HG03575 (cell line): ENCODE measurements around the gene MMP19.
"Not testable (repeated sequence)": the region's sequence is repeated elsewhere in the genome, so short reads cannot be mapped to it uniquely, and the experiment has no call there.

Experiments used
- ATAC-seq: cut with Tn5 transposase; IDR thresholded peaks from one replicate; pipeline ENCODE4 v1.9.1; 2021; ENCODE audit not compliant: unreplicated experiment, insufficient number of reproducible peaks, low FRiP score; ENCODE audit errors: extremely low read depth

The MMP19 gene

GRCh38 chr12:55842681-55843429, at the start of gene MMP19:
TSS of gene MMP19 (minus strand) at chr12:55842936. CDS start at chr12:55842830, 106 bp downstream.
- ATAC-seq: no peak

- no peak for ATAC-seq
Measured at GRCh38 chr12:55891310-55891709, 48.6 kb upstream of the MMP19 start.

GRCh38 chr12:55885113-55885512, 42.4 kb upstream of the MMP19 start:
- ATAC-seq: no peak

- ATAC-seq: no peak
Measured at GRCh38 chr12:55877824-55878223, 35.1 kb upstream of the MMP19 start.

- no peak for ATAC-seq
Measured at GRCh38 chr12:55875704-55876467, 33.1 kb upstream of the MMP19 start.

- ATAC-seq: no peak
Measured at GRCh38 chr12:55874443-55874842, 31.7 kb upstream of the MMP19 start.

GRCh38 chr12:55866454-55867004, 23.8 kb upstream of the MMP19 start:
- not testable (repeated sequence) for ATAC-seq

- ATAC-seq: no peak
Measured at GRCh38 chr12:55865327-55865726, 22.6 kb upstream of the MMP19 start.

- ATAC-seq: not testable (repeated sequence)
Measured at GRCh38 chr12:55862931-55863330, 20.2 kb upstream of the MMP19 start.

GRCh38 chr12:55862286-55862685, 19.6 kb upstream of the MMP19 start:
- no peak for ATAC-seq

GRCh38 chr12:55861871-55862270, 19.1 kb upstream of the MMP19 start:
- no peak for ATAC-seq

- ATAC-seq: no peak
Measured at GRCh38 chr12:55861396-55861795, 18.7 kb upstream of the MMP19 start.

- no peak for ATAC-seq
Measured at GRCh38 chr12:55852740-55853139, 10.0 kb upstream of the MMP19 start.

- no peak for ATAC-seq
Measured at GRCh38 chr12:55850893-55851292, 8.2 kb upstream of the MMP19 start.

- no peak for ATAC-seq
Measured at GRCh38 chr12:55850401-55850800, 7.7 kb upstream of the MMP19 start.

GRCh38 chr12:55849616-55850343, 7.0 kb upstream of the MMP19 start:
- ATAC-seq: no peak

- no peak for ATAC-seq
Measured at GRCh38 chr12:55847603-55848291, 5.0 kb upstream of the MMP19 start.

- ATAC-seq: no peak
Measured at GRCh38 chr12:55847033-55847432, 4.3 kb upstream of the MMP19 start.
